GM21381 (cell line): ENCODE results near the gene DQX1.
A peak's percentile ranks its signal among the peaks of the same experiment; 100 is the strongest.

Experiments
- ATAC-seq: cut with Tn5 transposase; IDR thresholded peaks from one replicate; pipeline ENCODE4 v1.9.1; 2021; ENCODE audit warnings: mild to moderate bottlenecking, moderate library complexity; ENCODE audit not compliant: unreplicated experiment

The DQX1 gene

DNA sequence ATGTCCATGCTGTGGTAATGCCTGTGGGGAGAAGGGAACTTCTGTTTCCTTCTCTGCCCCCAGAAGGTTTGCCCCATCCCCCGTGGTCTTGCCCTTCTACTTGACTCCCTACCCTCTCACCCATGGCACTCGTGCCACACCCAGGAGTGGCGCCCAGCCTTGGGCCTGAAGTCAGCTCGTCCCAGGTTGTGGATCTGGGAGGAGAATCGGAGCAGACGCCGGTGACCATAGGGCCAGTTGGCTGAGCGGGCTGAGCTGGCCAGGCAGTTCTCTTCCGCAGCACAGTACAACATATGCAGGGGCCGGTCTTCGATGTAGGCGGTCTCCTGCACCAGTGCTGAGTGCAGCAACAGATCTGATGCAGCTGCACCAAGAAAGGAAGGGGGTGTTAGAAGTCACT is 8.4 kb upstream of the DQX1 start:
- ATAC-seq, result no peak

DNA sequence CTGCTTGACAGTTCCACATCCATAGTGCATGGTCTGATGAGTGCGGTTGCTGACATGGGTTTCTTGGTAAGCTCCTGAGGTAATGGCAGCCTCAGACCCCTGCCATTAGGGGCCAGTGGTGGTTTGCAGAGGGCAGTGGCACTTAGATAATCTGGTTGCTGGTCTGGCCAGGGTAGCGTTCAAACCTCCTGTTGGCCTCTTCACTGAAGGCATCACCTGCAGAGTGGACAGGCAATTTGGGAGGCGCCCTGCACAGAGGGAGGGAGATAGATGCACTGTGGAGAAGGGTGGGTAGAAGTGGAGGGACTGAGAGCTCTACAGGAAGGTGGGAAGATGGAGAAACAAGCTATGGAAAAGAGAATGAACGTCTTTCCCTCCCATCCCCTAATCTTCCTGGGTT is 7.4 kb upstream of the DQX1 start:
- no peak for ATAC-seq

DNA sequence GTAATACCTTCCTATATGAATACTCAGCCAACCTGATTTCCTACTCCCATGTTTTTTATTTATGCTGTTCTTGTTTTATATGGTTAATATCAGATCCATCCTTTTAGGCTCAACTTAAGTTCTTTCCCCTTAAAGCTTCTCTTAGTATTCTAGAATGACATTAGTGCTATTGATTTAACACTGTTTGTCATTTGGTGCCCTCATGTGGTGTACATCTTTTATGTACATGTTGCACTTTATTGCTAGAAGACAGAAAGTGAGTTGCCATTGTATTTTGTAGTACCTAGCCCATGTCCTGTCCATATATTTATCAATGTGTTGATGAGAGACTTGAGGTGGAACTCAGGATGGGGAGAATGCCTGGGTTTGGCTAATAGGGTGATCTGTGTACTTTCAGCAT is 6.2 kb upstream of the DQX1 start:
- no peak for ATAC-seq

DNA sequence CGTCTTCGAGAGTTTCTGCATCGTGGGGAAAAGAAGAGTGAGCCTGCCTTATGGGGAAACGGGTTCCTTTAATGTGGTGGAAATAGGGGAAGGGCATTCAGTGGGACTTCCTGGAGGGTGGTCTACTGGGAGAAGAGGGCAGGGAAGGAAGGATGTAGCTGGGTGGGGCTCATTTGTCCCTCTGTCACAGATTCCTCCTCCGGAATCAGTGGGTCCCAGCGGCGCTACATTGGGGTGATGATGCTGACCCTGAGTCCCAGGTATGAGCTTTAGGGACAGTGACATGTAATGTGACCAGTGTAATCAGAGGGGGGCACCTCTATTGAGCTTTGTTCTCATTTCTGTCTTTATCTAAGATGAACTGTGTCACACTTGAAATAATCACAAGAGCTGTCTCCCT is 5.6 kb upstream of the DQX1 start:
- no peak for ATAC-seq

DNA sequence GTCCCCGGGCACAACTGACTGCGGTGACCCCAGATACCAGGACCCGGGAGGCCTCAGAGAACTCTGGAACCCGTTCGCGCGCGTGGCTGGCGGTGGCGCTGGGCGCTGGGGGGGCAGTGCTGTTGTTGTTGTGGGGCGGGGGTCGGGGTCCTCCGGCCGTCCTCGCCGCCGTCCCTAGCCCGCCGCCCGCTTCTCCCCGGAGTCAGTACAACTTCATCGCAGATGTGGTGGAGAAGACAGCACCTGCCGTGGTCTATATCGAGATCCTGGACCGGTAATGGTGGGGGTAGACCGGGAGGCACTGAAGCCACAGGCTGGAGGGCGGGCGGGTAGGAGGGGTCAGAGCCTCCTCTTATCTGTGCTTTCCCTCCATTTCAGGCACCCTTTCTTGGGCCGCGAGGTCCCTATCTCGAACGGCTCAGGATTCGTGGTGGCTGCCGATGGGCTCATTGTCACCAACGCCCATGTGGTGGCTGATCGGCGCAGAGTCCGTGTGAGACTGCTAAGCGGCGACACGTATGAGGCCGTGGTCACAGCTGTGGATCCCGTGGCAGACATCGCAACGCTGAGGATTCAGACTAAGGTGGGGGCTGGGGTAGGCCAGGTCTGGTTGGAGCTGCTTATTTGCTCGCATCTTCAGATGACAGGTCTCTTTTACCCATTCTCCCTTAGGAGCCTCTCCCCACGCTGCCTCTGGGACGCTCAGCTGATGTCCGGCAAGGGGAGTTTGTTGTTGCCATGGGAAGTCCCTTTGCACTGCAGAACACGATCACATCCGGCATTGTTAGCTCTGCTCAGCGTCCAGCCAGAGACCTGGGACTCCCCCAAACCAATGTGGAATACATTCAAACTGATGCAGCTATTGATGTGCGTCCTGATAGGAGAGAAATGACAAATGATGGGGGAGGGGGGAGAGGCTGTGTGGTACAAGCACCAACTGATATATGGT is 4.5 kb upstream of the DQX1 start:
- peak; percentile 27 for ATAC-seq

DNA sequence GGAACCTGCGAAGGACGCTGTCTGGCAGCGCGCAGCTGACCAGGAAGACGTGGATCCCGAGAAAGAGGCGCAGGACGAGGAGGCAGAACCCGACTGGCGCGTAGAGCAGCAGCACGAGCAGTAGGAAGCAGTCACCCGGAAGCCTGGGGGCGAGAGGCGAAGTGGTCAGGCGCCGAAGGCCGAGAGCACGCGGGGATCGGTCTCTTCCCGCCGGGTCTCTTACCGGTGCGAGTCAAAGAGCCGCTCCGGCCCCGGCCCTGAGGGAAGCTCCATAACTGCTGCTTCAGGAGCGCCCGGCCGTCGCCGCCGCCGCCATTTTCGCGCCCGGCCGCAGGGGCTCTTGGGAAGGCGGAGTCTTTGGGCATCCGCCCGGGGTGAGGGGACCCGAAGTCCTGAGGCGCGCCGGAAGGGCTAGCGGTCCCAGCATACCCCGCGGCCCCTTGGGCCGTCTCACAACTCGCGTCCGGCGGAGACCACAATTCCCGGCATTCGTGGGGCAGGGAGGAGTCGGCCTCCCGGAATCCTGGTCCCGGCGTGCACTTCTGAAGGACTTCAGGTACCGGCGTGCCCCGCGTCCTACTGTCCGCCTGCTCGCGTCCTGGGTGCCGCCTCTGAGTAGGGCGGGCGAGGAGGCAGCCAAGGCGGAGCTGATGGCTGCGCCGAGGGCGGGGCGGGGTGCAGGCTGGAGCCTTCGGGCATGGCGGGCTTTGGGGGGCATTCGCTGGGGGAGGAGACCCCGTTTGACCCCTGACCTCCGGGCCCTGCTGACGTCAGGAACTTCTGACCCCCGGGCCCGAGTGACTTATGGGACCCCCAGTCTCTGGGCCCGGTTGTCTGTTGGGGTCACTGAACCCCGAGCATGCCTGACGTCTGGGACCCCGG is 3.6 kb upstream of the DQX1 start, which contains the start of the genes AUP1 and HTRA2:
Gene AUP1 (minus strand): TSS at position 350 of the 882 bp plus-strand sequence. CDS start 77 bp downstream, at position 273.
Gene HTRA2 (plus strand): TSS at position 577 of the 882 bp plus-strand sequence. CDS start 74 bp downstream, at position 651.
- ATAC-seq, result peak; percentile 80

DNA sequence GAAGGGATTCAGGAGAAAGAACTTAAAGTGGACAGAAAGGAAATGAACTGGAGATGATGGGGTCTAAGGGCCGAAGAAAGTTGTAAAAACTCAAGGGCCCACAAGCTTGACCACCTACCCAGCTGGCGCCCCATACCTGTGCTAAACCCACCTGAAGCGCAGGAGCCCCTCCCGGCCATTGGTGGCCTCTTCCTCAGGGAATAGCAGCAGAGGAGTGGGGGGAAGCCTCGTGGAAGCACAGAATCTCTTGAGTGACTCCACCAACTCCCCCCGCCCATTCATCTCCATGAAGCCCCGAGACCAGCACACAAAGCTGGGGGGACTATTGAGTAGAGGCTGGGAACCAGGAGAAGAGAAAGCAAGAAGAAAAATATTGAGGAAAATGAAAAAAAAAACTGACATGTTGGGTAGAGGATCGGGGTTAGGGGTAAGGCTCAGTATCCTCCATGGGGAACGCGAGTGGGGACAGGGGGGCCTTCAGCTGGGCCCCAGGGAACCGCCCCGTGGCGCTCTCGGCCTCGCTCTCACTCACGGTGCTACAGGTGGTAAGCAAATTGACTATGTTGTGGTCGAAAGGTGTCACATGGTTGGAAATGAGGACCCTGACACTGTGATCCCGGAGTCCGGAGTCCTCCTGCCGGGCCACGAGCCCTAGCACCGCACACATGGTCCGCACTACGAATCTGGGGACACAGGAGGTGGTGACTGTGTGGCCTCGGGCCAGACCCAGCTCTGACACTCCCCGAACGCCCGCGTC is 2.7 kb upstream of the DQX1 start:
- peak; percentile 6 for ATAC-seq

DNA sequence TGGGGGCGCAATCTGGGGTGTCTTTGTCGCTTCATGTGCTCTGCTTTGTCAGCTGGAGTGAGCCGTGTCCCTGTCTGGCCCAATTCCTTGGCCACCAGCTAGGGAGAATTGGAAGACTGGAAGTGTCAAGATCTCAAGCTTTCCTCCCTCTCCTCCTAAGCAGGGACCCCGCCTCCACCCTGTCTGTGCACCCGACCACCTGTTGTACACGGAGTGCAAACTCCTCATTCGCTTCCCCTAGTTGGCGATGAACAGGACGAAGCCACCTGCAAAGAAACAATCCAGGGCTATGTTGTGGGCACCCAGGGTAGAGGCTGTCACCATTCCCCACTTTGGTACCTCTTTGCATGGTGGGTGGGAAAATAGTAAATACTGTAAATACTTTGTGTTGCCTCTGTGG is 1.7 kb upstream of the DQX1 start:
- no peak for ATAC-seq

DNA sequence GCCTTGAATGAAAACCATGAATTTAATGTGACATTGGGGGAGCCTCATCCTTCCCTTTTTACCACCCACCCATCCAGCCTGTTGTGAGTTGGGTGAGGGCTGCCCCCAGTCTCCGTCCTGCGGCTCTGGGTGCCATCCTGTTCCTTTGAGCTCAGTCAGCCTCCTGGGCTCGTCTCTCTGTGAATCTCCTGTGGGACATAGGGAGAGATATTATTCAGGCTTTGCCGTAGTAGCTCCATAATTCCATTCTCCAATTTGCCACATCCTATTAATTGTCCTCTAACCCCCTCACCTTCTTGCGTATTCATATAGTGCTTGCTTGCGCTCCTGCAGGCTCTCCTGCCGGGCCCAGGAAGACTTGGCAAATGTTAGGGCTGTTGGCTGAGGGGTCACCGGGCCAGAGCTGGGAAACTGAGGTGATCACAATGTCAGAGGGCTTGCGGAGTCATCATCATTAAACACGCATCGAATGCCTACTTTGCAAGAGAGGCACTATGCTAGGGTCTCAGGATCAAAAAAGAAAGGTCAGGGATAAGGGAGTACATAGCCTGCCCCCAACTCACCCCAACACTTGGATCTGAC is 709 bp upstream of the DQX1 start:
- no peak for ATAC-seq

DNA sequence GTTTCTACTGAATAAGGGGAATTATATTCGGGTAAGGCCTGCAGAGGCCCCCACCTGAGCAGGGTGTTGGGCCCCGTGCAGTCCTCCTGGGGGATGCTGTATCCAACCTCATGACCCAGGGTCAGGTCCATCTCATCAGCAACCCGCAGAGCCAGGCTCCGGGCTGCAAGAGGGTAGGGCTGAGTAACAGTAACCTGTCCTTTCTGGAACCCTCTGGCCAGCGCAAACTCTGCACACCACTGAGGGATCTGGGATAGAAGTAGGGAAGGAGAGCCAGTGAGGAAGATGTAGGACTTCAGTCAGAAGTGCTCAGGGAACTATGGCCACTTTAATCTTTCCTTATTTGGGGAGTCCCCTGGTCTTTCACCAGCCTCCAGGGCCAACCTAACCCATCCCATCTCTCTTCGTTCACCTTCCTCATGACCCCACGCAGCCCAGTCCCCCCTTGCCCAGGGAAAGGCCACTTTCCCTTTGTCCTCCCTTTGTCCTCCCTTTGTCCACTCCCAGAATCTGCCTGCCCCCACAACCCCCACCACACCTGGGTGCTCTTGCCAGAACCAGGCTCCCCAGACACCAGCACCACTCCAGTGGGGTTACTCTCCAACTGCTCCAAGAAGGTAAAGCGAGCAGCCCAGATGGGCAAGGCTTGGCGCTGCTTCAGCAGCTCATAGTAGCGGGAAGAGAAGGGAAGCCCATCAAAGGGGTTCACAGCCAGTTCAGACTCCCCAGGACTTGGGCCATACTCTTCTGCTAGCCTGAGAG is 895 bp downstream of the DQX1 start:
- ATAC-seq, result no peak

DNA sequence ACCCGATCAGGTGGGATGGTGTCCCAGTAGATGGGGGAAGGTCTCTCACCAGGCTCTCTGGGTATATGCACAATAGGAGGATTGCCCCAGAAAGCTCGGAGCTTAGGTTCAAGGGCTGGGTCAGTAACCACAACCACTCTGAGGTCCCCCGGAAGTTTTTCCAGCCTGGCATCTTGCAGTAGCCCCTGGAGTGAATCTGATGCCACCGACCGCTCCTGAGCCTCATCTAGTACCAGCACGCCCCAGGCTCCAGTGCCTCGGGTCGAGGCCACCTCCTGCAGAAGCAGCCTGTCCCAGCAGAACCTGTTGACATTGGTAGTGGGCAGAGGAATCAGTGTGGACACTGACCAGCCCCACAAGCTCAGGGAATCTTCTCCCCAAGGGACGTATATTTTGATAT is 2.0 kb downstream of the DQX1 start:
- no peak for ATAC-seq

DNA sequence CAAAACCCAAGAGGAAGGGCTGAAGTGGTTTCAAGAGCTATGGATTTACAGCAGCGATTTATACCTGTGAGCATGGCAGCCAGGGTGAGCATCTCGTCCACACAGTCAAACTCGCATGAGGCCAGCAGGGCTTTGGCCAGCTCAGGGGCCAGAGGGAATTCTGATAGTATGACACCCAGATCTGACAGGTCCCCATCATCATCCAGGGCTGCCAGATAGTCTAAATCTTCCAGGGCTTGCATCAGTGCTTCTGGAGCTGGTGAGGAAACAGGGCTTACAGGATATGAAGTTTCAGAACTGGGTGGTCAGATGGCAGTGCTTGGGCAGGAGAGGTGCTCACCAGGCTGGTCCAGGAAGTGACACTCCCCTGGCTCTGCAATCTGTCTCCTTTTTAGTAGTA is 3.5 kb downstream of the DQX1 start:
- no peak for ATAC-seq

DNA sequence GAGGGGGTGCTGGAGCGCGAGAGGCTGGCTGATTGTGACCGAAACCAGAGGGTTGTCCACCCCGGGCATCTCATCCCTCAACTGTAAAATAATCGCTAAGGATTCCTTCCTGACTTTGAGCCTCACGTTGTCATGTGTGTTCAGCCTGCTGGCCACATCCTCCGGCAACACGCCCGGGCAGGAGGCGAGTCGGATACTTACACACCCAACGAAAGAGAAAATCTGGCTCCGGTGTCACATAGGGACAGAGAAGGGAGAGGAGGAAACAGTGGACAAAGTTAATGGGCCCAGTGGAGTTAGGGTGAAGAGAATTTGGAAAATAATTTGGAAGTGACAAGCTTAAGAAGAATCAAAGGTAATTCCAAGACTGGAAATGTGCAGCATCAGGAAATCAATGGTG is 9.4 kb downstream of the DQX1 start:
- ATAC-seq, result no peak

DNA sequence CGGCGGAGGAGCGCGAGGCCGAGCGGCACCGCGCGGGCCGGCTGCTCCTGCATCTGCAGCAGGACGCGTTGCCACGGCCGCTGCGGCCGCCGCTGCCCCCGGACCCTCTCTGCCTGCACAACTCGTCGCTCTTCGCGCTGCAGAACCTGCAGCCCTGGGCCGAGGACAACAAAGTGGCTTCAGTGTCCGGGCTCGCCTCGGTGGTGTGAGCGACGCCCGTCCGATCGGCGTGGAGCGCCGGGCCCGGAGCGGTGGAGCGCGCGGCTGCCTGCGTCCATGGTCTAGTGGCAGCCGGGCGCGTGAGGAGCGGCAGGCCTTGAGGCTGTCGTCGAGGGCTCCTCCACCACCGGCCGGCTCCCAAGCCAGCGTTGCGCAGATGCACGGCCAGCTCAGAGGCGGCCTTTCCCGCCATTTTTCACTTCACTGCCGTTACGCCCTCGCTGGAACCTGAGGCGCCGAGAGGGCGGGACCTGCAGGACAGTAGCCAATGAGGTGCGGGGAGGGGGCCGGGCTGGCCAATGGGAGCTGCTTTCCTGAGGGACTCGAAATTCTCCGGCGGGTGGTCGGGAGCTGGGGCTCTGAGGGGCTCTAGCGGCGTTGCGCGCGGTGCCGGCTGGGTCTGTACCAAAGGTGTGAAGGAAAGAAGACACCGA is 9.9 kb downstream of the DQX1 start:
- no peak for ATAC-seq

DNA sequence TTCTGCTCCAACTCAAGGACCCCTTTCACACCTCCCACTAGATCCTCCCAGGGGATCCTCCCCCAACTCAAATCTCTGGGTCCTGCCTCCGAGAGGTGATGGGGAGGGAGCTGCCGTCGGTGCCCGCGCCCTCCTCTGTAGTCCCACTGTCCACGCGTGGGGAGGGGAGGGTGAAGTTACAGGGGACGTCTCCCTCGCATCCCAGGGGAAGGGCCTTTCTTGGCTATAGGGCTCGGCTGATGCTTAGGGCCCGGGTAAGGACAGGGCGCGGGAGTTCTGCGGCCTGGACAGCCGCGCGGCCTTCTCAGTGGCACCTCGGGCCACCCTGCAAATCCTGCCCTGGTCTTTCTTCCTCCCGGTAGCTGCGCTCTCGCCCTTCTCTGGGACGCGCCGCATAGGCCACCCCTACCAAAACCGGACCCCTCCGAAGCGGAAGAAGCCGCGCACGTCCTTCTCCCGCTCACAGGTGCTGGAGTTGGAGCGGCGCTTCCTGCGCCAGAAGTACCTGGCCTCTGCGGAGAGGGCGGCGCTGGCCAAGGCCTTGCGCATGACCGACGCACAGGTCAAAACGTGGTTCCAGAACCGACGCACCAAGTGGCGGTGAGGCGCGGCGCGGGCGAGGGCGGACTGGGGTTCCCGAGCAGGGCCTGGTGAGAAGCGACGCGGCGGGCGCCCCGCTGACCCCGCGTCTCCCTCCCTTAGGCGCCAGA is 10.6 kb downstream of the DQX1 start:
- no peak for ATAC-seq

DNA sequence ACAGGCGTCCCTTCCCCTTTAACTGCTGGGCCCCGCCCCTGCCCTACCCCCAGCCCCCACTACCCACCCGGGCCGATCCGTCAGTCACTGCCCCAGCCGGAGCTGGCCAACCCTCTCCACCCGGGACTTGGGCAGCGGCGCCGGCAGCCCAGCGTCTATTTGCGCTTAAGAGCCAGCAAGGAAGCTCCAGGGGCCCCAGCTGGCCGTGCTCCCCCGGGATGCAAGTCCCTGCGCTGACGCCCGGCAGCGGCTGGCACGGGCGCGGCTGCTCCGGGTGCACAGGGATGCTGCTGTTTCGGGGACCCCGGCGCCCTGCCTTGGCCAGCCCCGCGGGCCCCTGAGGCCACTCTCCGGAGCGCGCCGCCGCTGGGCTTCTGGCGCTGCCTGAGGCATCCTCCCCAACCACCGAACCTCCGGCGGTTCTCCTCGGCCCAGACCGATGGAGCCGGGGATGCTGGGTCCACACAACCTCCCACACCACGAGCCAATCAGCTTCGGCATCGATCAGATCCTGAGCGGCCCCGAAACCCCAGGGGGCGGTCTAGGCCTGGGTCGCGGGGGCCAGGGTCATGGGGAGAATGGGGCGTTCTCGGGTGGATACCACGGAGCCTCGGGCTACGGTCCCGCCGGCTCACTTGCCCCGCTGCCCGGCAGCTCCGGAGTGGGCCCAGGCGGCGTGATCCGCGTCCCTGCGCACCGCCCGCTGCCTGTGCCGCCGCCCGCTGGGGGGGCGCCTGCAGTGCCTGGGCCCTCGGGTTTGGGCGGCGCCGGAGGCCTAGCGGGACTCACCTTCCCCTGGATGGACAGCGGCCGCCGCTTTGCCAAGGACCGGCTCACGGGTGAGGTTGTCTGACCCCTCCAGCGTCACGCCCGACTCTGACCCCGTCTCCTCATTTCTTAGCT is 11.4 kb downstream of the DQX1 start, which contains the start of gene TLX2:
Gene TLX2 (plus strand): TSS at position 83 of the 903 bp plus-strand sequence. CDS start 357 bp downstream, at position 440.
- no peak for ATAC-seq

DNA sequence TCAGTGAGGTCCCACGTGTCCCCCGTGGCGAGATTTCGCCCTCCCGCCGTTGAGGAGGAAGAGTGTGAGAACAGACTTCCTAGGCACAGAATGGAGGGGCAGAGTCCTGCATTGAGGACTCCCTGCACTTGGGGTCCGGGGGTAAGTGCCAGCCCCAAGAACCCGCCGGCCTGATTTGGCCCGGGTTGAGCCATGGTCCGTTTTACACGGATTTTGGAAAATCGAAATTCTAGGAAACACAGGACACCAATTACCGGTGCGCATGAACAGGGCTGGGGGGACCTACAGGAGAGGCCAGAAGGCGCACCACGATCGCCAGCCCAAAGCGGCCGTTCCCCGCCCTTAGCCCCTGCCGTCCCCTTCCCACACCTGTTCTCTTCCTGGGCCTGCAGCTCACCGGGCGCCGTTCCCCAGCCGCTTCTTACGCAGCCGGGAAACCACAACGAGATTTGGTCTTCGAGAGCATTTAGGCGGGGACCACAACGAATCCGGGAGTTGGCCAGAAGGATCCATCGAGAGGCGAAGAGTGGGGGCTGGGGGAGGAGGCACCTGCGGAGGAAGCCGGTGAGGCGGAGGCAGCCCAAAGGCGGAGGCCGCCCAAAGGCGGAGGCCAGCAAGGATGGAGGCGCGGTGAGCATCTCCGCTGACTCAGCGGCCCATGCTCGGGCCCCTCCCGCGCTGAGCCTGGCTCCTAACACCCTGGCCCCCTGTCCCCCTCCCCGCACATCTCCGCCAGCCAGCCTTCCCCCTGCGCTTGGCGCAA is 12.2 kb downstream of the DQX1 start:
- no peak for ATAC-seq
